HG03280 (cell line): ENCODE data around the gene TM4SF18.
A peak's percentile ranks its signal among the peaks of the same experiment; 100 is the strongest.

Experiments used
- ATAC-seq: cut with Tn5 transposase; IDR thresholded peaks from one replicate; pipeline ENCODE4 v1.9.1; 2021; ENCODE audit warnings: mild to moderate bottlenecking, moderate library complexity; ENCODE audit not compliant: unreplicated experiment

Gene TM4SF18

GRCh38 chr3:149288655-149289054, 44.8 kb downstream of the TM4SF18 start:
- ATAC-seq = no peak

- no peak for ATAC-seq
These were observed 49.4 kb downstream of the TM4SF18 start for GRCh38 chr3:149284034-149284433.

GRCh38 chr3:149283401-149283800, 50.0 kb downstream of the TM4SF18 start:
- ATAC-seq = no peak

GRCh38 chr3:149282836-149283235, 50.6 kb downstream of the TM4SF18 start:
- ATAC-seq = no peak

- ATAC-seq = no peak
These were observed 51.1 kb downstream of the TM4SF18 start for GRCh38 chr3:149282322-149282721.

- ATAC-seq = no peak
These were observed 52.6 kb downstream of the TM4SF18 start for GRCh38 chr3:149280671-149281349.

GRCh38 chr3:149278911-149279310, 54.5 kb downstream of the TM4SF18 start:
- no peak for ATAC-seq

- no peak for ATAC-seq
These were observed 56.1 kb downstream of the TM4SF18 start for GRCh38 chr3:149277331-149277813.

GRCh38 chr3:149276619-149277018, 56.8 kb downstream of the TM4SF18 start:
- no peak for ATAC-seq

GRCh38 chr3:149274220-149274619, 59.2 kb downstream of the TM4SF18 start:
- ATAC-seq = no peak

- peak; percentile 85 for ATAC-seq
These were observed 60.2 kb downstream of the TM4SF18 start for GRCh38 chr3:149273096-149273751.

- ATAC-seq = no peak
These were observed 61.8 kb downstream of the TM4SF18 start for GRCh38 chr3:149271669-149272068.

GRCh38 chr3:149270180-149270579, 63.3 kb downstream of the TM4SF18 start:
- ATAC-seq = no peak

- ATAC-seq = no peak
These were observed 63.7 kb downstream of the TM4SF18 start for GRCh38 chr3:149269687-149270086.
